SW480 (cell line): ENCODE measurements around the gene REEP5.
"Not testable (repeated sequence)": the region's sequence is repeated elsewhere in the genome, so short reads cannot be mapped to it uniquely, and the experiment has no call there.

ENCODE experiments used
- DNase-seq: peaks from one replicate; pipeline ENCODE4 v3.0.0-alpha.2; 2016; ENCODE audit warnings: low spot score

The REEP5 gene

GRCh38 chr5:112885001-112885400 lies 37.0 kb downstream of the REEP5 start:
- DNase-seq: no peak

DNA sequence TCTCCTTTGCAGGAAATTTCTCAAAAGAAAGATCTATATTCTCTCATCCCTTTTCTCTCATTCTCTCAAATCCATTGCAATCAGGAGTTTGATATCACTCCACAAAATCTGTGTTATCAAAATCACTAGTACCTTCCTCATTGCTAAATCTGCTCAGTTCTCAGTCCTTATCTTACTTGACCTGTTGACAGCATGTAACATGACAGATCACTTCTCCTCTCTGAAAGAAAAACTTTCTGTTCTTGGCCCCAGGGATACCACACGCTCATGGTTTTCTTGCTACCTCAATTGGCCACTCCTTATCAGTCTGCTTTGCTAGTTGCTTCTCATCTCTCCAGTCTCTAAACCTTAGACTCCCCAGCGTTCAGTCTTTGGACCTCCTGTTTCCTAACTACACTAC lies 38.8 kb downstream of the REEP5 start:
- DNase-seq: no peak

DNA sequence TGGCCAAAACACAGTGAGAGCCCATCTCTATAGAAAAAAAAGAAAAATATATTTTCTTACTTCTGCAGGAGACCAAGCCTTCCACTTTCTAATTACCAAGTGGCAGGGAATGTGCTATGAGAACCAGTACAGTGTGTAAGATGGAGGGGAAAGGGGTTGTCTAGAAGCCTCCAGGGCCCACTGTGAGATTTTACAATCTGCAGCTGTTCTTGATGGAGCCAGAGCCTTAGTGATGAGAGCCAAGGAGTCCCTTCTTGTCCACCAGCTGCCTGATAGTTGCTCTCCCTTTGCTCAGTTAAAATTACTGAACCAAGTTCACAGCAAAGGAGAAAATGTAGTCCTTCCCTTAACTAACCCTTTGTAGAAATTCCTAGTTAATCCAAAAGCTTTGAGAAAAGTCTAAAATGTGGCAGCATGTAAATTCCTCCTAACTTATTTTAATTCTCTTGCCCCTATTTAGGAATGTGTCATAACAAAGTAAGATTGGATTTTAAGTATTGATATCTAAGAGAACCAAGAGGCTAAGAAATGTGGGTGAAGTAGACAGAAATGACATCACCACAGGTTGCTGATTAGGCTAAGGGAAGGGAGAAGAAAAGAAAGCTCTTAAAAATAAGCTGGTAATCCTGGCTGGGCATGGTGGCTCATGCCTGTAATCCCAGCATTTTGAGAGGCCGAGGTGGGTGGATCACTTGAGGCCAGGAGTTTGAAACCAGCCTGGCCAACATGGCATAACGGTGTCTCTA lies 41.6 kb downstream of the REEP5 start:
- DNase-seq: no peak

DNA sequence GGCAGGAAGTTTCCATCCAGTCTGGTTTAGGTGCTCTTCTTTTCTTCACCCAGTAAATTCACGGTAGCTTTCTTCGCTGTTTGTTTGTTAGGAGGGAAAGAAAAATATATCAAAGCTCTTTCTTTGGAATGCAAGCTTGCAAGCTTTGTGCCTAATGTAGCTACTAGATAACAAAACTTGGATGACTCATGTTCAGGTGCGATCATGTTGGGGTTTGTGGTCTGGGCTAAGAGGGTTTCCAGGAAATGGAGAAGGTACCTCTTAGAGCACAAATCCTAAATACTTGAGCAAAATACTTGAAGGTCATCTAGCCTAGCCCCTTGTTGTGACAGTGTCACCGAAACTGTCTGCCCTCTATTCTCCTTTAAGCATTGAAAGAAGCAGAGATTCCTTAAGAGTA lies 43.3 kb downstream of the REEP5 start:
- peak; percentile 79 for DNase-seq

GRCh38 chr5:112878101-112878500 lies 43.9 kb downstream of the REEP5 start:
- DNase-seq: no peak

GRCh38 chr5:112876362-112876761 lies 45.7 kb downstream of the REEP5 start:
- no peak for DNase-seq

- DNase-seq: no peak
Observed at GRCh38 chr5:112870966-112871365, 51.1 kb downstream of the REEP5 start.

DNA sequence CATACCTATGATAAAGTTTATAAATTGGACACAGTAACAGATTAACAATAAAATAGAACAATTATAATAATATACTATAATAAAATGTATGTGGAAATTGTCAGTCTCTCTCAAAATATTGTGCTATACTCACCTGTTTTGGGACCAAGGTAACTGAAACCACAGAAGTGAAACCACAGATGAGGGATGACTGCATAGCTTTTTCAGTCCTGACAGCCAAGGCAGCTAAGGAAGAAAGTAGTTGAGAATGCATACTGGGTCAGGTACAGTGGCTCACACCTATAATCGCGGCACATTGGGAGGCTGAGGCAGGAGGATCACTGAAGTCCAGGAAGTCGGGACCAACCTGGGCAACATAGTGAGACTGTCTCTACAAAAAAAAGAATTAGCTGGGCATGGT lies 52.1 kb downstream of the REEP5 start:
- DNase-seq: no peak

DNA sequence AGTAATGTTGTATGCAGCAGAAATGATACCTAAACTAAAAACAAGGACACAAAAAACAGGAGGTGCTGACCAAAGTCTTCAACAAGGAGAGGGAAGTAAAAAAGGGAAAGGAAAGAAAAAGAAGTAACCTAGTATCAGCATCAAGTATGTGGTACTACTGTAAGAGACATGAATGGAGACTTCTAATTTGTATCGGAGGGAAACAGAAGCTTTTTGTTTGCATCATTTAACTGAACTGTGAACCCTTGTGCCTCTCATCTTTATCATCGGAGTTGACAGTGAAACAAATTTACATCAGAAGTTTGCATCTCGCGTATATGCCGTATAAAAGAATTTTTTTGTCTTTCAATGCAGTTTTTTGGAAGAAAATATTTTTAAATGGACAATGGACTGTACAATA lies 54.6 kb downstream of the REEP5 start:
- no peak for DNase-seq

GRCh38 chr5:112866739-112867138 lies 55.3 kb downstream of the REEP5 start:
- DNase-seq: no peak

DNA sequence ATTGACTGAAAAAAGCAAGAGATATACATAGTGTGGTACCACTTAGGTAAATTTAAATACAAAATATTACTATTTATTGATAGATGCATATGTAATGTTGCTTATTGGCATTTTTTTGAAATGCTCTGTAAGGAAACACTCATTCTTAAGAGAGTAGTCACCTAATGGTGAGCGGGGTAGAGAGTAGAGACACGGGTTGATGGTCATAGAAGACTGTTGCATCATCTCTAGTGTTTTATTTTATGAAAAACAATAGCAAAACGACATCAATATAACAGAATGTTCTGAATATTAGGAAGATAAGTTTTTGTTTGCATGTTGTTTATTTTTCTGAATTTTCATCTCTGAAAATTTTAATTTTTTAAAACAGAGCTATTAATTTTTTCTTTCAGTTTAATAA lies 56.9 kb downstream of the REEP5 start:
- no peak for DNase-seq

- DNase-seq: no peak
Observed at GRCh38 chr5:112863549-112863948, 58.5 kb downstream of the REEP5 start.

- no peak for DNase-seq
Observed at GRCh38 chr5:112862085-112862484, 59.9 kb downstream of the REEP5 start.

DNA sequence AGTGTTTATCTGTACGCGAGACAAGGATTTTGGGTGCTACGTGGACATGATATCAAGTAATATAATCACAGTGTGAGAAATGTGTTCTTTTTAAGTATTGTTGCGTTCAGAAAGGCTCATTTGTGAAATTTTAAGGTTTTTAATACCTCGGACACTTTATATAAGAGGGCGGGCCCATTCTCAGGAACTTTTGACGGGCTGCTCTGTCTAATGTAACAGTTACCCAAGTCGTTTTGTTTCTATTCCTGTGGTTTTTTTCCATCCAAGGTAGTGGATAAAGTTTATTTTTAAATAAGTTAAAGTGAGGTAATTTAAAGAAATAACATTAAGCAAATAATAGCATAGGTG lies 60.4 kb downstream of the REEP5 start:
- no peak for DNase-seq

DNA sequence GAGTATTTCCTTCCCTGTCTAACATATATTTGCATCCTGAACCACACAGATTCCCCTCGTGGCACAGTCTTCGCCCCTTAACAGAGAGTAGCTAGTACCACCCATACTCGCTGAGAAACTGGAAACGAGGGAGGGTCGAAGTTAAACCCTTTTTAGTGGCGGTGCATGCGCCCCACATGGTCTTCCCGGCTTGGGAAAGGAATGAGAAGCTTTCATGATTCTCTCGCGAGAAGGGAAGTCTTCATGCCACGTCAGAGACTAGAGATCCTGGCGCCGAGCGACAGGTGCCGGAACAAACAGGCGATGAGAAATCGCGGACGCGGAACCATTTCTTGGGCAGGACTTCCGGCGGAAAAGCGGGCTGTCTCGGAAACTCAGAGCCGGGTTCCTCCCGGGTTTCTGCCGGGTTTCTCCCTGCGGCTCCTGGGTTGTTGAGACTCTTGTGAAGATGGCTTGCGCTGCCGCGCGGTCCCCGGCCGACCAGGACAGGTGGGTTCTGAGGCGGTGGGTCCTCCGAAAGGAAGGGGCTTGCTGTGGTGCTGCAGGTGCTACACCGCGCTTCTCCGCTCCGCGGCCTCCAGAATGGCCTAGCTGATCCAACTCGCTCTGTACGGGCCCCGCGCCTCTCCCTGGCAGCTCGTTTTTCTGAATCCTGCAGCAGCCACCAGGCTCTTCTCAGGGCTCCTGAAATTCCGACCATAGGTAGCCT lies 60.9 kb downstream of the REEP5 start, which contains the start of gene SRP19:
Gene SRP19, plus strand, starts transcription at position 359 of the 709 bp plus-strand sequence. Its CDS starts 90 bp downstream, at position 449.
- peak; percentile 98 for DNase-seq

DNA sequence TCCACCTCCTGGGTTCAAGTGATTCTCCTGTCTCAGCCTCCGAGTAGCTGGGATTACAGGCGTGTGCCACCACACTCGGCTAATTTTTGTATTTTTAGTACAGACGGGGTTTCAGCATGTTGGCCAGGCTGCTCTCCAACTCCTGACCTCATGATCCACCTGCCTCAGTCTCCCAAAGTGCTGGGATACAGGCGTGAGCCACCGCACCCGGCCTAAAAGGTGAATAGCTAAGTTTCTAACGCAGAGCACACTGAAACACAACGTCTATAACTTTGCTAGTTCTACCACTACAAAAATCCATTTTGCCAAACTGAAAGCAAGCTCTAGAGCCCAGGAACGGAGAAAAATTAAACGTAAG lies 61.5 kb downstream of the REEP5 start:
- DNase-seq: not testable (repeated sequence)

DNA sequence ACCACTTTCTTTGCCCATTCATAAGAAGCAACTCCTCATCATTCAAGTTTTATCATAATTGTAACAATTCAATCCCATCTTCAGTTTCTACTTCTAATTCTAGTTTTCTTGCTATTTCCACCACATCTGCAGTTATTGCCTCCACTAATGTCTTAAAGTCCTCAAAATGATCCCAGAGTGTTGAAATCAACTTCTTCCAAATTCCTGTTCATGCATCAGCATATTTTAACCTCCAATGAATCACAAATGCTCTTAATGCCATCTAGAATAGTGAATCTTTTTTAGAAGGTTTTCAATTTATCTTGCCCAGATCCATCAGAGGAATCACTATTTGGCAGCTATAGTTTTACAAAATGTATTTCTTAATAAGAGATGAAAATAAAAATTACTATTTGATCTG lies 64.2 kb downstream of the REEP5 start:
- DNase-seq: no peak

DNA sequence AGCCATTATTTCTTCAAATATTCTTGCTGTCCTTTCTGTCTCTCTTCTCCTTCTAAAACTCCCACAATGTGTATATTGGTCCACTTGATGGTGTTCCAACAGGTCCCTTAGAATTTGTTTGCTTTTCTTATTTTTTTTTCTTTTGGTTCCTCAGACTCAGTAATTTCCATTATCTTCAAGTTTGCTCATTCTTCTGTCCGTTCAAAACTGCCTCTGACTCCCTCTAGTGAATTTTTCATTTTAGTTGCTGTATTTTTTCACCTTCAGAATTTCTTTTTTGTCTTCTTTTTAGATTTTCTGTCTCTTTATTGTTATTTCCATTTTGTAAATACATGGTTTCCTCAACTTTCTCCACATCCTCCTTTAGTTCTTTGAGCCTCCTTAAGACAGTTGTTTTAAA lies 67.4 kb downstream of the REEP5 start:
- DNase-seq: no peak

- DNase-seq: no peak
Observed at GRCh38 chr5:112849912-112850311, 72.1 kb downstream of the REEP5 start.

- peak; percentile 83 for DNase-seq
Observed at GRCh38 chr5:112848116-112848811, 73.8 kb downstream of the REEP5 start.

- DNase-seq: no peak
Observed at GRCh38 chr5:112847306-112847705, 74.7 kb downstream of the REEP5 start.

GRCh38 chr5:112846556-112846955 lies 75.5 kb downstream of the REEP5 start:
- no peak for DNase-seq

DNA sequence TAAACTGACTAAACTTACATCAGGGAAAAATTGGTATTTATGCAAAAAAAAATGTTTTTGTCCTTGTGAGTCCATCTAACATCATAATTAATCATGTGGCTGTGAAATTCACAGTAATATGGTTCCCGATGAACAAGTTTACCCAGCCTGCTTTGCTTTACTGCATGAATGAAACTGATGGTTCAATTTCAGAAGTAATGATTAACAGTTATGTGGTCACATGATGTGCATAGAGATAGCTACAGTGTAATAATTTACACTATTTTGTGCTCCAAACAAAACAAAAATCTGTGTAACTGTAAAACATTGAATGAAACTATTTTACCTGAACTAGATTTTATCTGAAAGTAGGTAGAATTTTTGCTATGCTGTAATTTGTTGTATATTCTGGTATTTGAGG lies 77.5 kb downstream of the REEP5 start:
- DNase-seq: no peak
